Astrocyte (in vitro differentiated cells and primary cell): Measurements from ENCODE around the gene SLC35A3. TPM values are rescaled to one million over a fixed set of nuclear protein-coding genes. Genes with fewer than 3 reads are reported as not detected.
A peak's percentile ranks its signal among the peaks of the same experiment; 100 is the strongest.
"Not testable (repeated sequence)": the region's sequence is repeated elsewhere in the genome, so short reads cannot be mapped to it uniquely, and the experiment has no call there.

ENCODE experiments used
- DNase-seq: peaks from one replicate; pipeline ENCODE4 v3.0.0-alpha.2; 2010; ENCODE audit warnings: low read depth
- FAIRE-seq: peaks from 2 replicates; lab custom pipeline; 2011; peaks lifted over from hg19 to GRCh38; lab: Jason Lieb, UNC
- H2AFZ ChIP-seq: 2 replicates; pipeline ENCODE4 v1.6.0; 2012; ENCODE audit warnings: low read depth, low read length, inconsistent platforms
- H3K27ac ChIP-seq: 2 replicates; pipeline ENCODE4 v1.5.1; 2011; ENCODE audit warnings: low read depth, low read length, inconsistent platforms
- H3K27me3 ChIP-seq: 2 replicates; pipeline ENCODE4 v1.6.0; 2011; ENCODE audit warnings: low read length, inconsistent platforms; ENCODE audit not compliant: insufficient read depth
- H3K36me3 ChIP-seq: 2 replicates; pipeline ENCODE4 v1.5.1; 2011; ENCODE audit warnings: low read length, inconsistent platforms; ENCODE audit not compliant: insufficient read depth
- H3K4me1 ChIP-seq: 2 replicates; pipeline ENCODE4 v1.5.1; 2011; ENCODE audit warnings: low read length, inconsistent platforms; ENCODE audit not compliant: insufficient read depth
- H3K4me2 ChIP-seq: 2 replicates; pipeline ENCODE4 v1.6.0; 2012; ENCODE audit warnings: low read length, inconsistent platforms
- H3K4me3 ChIP-seq: 2 replicates; pipeline ENCODE4 v1.5.1; 2011; ENCODE audit warnings: low read depth, mild to moderate bottlenecking, low read length, inconsistent platforms; ENCODE audit not compliant: insufficient read depth
- H3K79me2 ChIP-seq: 2 replicates; pipeline ENCODE4 v1.6.0; 2012; ENCODE audit warnings: mild to moderate bottlenecking, low read length, inconsistent platforms; ENCODE audit not compliant: insufficient read depth
- H3K9ac ChIP-seq: 2 replicates; pipeline ENCODE4 v1.6.0; 2012; ENCODE audit warnings: mild to moderate bottlenecking, low read length, inconsistent platforms
- H3K9me3 ChIP-seq: 2 replicates; pipeline ENCODE4 v1.5.1; 2012; ENCODE audit warnings: low read depth, mild to moderate bottlenecking, low read length, inconsistent platforms; ENCODE audit not compliant: insufficient read depth
- H4K20me1 ChIP-seq: 2 replicates; pipeline ENCODE4 v1.6.0; 2012; ENCODE audit warnings: low read length, inconsistent platforms; ENCODE audit not compliant: insufficient read depth
- H3K27ac Mint-ChIP-seq: one replicate; pipeline ENCODE4 v1.8.0; 2021; ENCODE audit warnings: mild to moderate bottlenecking, mixed read lengths; ENCODE audit not compliant: unreplicated experiment
- H3K27me3 Mint-ChIP-seq: one replicate; pipeline ENCODE4 v1.8.0; 2021; ENCODE audit warnings: low read depth, mixed read lengths; ENCODE audit not compliant: unreplicated experiment
- H3K36me3 Mint-ChIP-seq: one replicate; pipeline ENCODE4 v1.8.0; 2021; ENCODE audit warnings: low read depth, mixed read lengths; ENCODE audit not compliant: unreplicated experiment
- H3K4me1 Mint-ChIP-seq: one replicate; pipeline ENCODE4 v1.8.0; 2021; ENCODE audit warnings: low read depth, mixed read lengths; ENCODE audit not compliant: unreplicated experiment
- H3K4me3 Mint-ChIP-seq: one replicate; pipeline ENCODE4 v1.8.0; 2021; ENCODE audit warnings: mild to moderate bottlenecking, moderate library complexity, mixed read lengths; ENCODE audit not compliant: unreplicated experiment
- H3K9me3 Mint-ChIP-seq: one replicate; pipeline ENCODE4 v1.8.0; 2021; ENCODE audit warnings: mild to moderate bottlenecking, mixed read lengths; ENCODE audit not compliant: unreplicated experiment
- EZH2 ChIP-seq: IDR thresholded peaks from 2 replicates; pipeline ENCODE4 v1.6.1; 2012; ENCODE audit warnings: mild to moderate bottlenecking, low read length, inconsistent platforms; ENCODE audit not compliant: insufficient read depth
- total RNA-seq: library from RNA; stranded (reverse); gene quantifications from 2 replicates; pipeline ENCODE4 v1.2.1, GENCODE V29; 2021
- TF ChIP-seq, protein P1 (sequence below): IDR thresholded peaks from 2 replicates; pipeline ENCODE4 v1.5.1; 2011; ENCODE audit warnings: low read depth, mild to moderate bottlenecking, inconsistent platforms, low read length, moderate library complexity; ENCODE audit not compliant: insufficient read depth

The SLC35A3 gene
- total RNA-seq, 1 donor from 2014 or later, result 20.5 TPM

DNA sequence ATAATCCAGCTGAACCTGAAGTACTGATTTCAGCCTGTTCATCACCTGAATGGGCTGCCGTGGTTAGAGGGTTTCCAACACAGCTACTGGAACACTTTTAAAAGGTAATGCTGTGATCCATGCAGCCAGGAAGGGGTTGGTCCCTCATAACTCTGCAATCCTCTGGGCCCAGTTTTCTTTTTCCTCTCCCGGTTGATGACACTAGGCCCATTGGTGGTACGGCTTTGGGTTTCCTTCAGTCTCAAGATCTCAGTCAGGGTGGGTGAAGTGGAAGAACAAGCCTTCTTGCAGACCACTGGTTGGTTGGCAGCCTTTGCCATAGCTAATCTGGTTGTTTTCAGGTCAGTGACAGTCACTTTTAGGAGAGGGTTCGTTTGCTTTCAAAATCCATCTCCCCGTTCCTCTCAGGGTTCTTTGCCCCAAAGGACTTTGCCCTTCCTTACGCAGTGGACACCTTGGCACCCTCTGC, 502 bp upstream of the SLC35A3 start:
- Histone ChIP-seq H3K27me3 (no peaks in the 10 kb centered on the region), H3K4me3 (peak overlapping the region; percentile 86), H2AFZ (peak overlapping the region; percentile 99), H3K79me2 (peaks cover 33% of the 10 kb centered on the region), H3K9ac (peak overlapping the region; percentile 87), H3K4me1 (no peaks in the 10 kb centered on the region), H3K9me3 (no peaks in the 10 kb centered on the region), H3K36me3 (no peaks in the 10 kb centered on the region), H3K27ac (peak overlapping the region; percentile 43), H4K20me1 (no peaks in the 10 kb centered on the region), H3K4me2 (peak overlapping the region; percentile 94)
- Mint-ChIP-seq H3K9me3 (no peaks in the 10 kb centered on the region), H3K4me1 (peaks cover 2% of the 10 kb centered on the region), H3K27me3 (no peaks in the 10 kb centered on the region), H3K27ac (peak overlapping the region; percentile 0), H3K4me3 (peak overlapping the region; percentile 100), H3K36me3 (no peaks in the 10 kb centered on the region)
- DNase-seq (no peak), FAIRE-seq (no peak)
- TF ChIP-seq, protein P1, sequence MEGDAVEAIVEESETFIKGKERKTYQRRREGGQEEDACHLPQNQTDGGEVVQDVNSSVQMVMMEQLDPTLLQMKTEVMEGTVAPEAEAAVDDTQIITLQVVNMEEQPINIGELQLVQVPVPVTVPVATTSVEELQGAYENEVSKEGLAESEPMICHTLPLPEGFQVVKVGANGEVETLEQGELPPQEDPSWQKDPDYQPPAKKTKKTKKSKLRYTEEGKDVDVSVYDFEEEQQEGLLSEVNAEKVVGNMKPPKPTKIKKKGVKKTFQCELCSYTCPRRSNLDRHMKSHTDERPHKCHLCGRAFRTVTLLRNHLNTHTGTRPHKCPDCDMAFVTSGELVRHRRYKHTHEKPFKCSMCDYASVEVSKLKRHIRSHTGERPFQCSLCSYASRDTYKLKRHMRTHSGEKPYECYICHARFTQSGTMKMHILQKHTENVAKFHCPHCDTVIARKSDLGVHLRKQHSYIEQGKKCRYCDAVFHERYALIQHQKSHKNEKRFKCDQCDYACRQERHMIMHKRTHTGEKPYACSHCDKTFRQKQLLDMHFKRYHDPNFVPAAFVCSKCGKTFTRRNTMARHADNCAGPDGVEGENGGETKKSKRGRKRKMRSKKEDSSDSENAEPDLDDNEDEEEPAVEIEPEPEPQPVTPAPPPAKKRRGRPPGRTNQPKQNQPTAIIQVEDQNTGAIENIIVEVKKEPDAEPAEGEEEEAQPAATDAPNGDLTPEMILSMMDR, result no peak
- no peak for TF ChIP-seq EZH2

DNA sequence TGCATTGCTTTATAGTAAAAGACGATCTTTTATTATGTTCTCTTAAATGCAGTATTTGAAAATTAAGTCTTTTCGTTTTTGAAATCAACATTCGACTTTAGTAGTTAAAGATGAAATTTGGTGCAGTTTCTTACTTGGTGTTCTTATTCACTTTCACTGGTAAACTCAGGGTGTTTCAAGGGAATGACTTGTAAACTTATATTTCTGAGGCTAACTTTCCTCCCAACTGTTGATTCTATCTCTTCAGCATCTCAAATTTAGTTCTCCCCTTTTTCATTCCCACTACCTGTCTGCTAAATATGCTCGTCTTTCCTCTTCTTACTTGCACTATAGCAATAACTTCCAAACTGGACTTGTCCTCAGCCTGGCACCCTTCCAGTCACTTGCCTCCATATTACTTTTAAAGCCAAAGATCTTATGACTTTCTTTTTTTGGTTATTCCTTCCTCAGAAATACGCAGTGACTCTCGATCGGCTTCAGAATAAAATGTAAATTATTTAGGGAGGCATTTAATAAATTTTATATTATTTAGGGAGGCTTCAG, 988 bp downstream of the SLC35A3 start:
- Mint-ChIP-seq H3K36me3 (no peaks in the 10 kb centered on the region), H3K27ac (no peak overlapping the region), H3K27me3 (no peaks in the 10 kb centered on the region), H3K4me1 (peaks cover 2% of the 10 kb centered on the region), H3K9me3 (no peaks in the 10 kb centered on the region), H3K4me3 (peak overlapping the region; percentile 100)
- H3K4me3 ChIP-seq, result peak overlapping the region; percentile 86
- no peaks in the 10 kb centered on the region for H3K4me1 ChIP-seq
- H3K27ac ChIP-seq, result peak overlapping the region; percentile 60
- peak overlapping the region; percentile 99 for H2AFZ ChIP-seq
- no peaks in the 10 kb centered on the region for H3K27me3 ChIP-seq
- peaks cover 4% of the 10 kb centered on the region for H3K36me3 ChIP-seq
- H3K4me2 ChIP-seq, result peak overlapping the region; percentile 94
- FAIRE-seq (no peak), DNase-seq (no peak)
- H3K9ac ChIP-seq, result peak overlapping the region; percentile 87
- peaks cover 40% of the 10 kb centered on the region for H3K79me2 ChIP-seq
- no peaks in the 10 kb centered on the region for H4K20me1 ChIP-seq
- no peaks in the 10 kb centered on the region for H3K9me3 ChIP-seq
- no peak for TF ChIP-seq EZH2
- TF ChIP-seq, protein P1, result no peak

DNA sequence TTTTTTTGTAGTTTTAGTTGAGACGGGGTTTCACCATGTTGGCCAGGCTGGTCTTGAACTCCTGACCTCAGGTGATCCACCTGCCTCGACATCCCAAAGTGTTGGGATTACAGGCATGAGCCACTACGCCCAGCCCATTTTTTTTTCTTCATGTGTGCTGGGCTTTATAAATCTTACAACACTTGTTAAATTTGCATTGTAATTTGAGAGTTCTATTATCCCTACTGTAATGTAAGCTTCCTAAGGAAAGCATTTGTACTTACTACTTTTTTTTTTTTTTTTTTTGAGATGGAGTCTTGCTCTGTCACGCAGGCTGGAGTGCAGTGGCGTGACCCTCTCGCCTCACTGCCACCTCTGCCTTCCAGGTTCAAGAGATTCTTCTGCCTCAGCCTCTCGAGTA, 2.3 kb downstream of the SLC35A3 start:
- not testable (repeated sequence) for H3K4me1 ChIP-seq, H2AFZ ChIP-seq, H3K36me3 Mint-ChIP-seq, H3K9ac ChIP-seq, DNase-seq, H3K4me1 Mint-ChIP-seq, H3K9me3 ChIP-seq, H3K27ac Mint-ChIP-seq, FAIRE-seq, H3K27me3 ChIP-seq, H3K27ac ChIP-seq, H3K9me3 Mint-ChIP-seq, H4K20me1 ChIP-seq, H3K4me3 ChIP-seq, H3K4me2 ChIP-seq, H3K27me3 Mint-ChIP-seq
- peak overlapping the region; percentile 54 for H3K4me3 Mint-ChIP-seq
- H3K36me3 ChIP-seq, result peaks cover 10% of the 10 kb centered on the region
- H3K79me2 ChIP-seq, result peaks cover 45% of the 10 kb centered on the region
